Activated CD4-positive, alpha-beta T cell treated with anti-CD3 and anti-CD28 coated beads for 24 hours (primary cell): Measurements from ENCODE around the gene SPOCK1.
"Not testable (repeated sequence)": the region's sequence is repeated elsewhere in the genome, so short reads cannot be mapped to it uniquely, and the experiment has no call there.

Experiments used
- DNase-seq, 2 donors: peaks; one replicate each; pipeline ENCODE4 v3.0.0-alpha.2; 2020; ENCODE audit warnings: low read depth in 2 of 2

Gene SPOCK1

DNA sequence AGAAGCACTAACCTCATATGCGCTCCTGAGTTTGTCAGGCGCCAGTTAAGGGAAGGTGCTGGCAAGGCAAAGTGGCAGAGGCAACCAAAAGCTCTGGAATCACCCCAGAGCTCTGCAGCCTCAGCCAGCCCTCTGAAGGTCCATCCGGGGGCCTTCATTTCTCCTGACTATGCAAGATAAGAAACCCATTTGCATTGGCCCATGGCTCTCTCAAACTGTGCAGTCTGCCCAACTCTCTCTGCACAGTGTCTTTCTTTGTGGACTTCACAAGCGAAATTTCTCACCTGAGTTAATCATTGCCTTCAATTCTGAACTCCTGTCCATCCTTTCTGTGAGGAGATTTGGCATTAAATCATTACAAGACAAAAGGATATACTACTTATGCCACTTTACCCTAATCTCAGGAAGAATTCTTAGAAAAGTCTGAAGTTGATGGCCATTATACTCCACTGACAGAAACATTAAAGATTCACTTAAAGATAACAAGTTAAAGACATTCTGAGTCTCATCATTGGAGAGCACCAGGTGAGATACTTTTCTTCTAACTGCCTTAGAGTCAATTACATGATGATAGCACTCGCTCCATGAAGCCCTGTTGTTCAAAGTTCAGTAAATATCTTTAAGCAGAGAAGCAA lies 235.6 kb downstream of the SPOCK1 start:
- no peak for DNase-seq

DNA sequence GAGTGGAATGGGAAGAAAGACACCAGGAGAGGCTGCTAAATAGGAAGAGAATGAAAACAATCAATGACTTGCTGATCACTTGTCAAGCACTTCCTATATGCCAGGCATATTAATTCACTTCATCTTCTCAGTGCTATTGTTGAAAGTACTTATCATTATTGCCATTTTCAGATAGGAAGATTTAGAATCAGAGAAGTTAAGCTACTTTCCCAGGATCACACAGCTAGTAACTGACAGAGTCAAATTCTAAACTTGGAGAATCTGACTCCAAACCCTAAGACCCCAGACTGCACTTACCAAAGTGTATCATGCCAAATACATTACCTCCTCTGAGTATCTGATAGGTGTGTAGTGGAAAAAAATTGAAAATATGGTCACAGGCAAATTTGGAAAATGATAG lies 236.3 kb downstream of the SPOCK1 start:
- no peak for DNase-seq

DNA sequence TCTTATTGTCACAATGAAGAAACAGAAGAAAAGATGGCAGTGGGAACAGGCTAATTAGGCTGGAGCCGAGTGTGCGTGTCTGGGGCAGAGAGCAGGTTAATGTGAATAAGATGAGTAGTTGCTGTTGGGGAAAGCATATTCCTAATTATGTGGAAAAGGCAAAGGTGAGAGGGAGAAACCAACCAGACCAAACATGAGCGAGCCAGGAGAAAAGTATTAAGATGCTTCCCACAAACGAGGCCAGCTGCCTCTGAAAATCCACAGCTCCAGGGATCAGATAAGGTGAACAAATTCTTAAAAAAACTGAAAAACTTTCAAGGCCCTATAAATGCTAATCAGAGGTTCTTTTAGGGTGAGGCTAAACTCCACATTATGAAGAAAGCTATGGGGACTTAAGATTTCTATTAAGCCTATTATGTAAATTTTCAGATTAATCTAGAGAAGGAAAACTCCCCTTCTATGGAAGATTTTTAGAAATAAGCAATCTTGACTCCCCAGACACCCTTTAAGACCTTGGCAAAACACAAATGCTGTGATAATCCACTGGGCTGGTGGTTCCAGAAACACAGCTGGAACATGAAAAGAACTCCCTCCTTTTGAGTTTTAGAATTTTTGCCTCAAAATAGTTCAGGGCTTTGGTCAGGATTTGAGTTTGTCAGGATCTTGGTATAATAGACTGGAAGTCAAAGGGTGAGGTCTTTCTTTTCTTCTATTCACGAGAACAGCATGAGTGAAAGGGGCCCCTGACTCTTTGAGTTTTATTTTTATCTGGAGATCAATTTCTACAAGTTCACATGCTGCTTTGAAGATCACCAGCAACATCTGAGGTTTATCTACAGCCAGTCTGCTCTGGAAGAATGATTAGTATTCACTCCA lies 238.1 kb downstream of the SPOCK1 start:
- no peak for DNase-seq

DNA sequence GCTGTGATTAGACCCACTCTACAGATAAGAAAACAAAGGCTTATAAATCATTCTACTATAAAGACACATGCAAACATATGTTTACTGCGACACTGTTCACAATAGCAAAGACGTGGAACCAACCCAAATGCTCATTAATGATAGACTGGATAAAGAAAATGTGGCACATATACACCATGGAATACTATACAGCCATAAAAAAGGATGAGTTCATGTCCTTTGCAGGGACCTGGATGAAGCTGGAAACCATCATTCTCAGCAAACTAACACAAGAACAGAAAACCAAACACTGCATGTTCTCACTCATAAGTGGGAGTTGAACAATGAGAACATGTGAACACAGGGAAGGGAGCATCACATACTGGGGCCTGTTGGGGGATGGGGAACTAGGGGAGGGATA lies 240.0 kb downstream of the SPOCK1 start:
- DNase-seq: not testable (repeated sequence)

DNA sequence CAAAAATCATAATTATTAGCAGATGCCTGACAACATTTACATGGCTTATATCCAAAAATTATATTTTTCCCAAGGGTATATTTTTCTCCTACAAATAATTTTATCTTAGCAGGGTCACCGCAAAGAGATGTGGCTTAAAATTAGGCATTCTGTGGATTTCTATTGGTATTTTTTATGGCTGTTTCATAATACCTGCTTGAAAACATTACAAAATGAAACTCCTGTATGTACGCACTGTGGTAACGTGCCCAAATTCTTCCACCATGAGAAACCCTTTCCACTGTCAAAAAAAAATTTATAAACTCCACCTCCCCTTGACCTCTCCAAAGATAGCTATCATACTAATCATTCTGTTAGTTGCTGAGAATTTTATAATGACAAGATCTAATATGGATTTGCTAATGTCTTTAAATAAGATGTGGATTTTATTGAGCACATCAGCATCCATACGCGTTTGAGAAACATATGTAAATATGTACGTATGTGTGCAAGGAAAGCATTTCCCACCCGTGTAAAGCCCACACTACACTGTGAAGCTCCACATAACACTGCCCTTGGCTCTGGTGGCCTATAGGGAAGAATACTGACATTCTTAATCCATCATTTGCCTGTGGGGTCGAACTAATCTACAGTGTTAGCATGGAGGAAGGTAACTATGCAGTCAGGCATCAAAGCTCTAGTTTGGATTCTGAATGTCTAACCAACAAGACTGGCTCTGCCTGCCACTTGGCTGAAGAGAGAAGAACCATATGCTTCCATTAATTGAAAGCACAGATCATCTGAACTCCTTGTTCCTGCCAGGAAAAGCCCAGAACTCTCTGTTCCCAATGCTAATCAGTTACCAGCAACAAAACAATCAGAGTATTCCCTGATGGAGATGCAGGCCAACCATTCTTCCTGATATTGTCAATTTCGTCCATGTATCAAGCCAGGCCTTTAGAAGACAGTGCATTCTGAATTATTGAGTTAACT lies 244.7 kb downstream of the SPOCK1 start:
- no peak for DNase-seq

DNA sequence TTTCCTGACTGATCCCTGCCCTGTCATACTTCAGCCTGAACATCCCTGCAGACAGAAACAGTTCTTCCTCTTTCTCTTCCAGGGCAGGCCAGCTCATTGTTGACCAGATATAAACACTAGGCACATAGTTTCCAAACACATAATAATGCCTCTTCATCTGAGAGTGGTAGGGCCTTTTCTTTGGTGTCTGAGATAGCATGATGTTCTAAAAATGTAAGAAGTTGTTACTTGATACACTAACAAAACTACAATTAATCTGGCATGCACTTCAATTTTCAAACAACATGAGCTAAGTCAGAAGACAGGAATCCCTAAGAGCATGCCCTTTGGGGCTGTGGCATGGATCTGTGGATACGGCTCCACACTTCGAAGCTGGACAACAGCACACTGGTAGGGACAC lies 246.6 kb downstream of the SPOCK1 start:
- no peak for DNase-seq

DNA sequence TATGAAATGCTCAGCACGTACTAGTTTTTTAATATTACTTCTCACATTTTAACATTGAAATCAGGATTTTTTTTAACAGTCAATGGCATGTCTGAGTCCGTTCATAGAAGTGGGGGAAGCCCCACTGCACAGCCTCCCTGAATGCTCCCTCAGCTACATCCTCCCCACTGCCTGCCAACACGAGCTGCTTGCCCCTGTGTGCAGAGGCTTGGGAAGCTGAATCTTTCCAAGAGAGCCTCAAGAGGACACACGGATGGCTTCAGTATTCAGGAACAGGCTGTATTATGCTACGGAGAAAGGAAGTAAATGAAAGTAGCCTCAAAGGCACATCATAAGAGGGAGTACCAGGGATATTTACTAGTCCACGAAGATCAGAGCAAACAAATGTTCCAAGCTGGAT lies 248.7 kb downstream of the SPOCK1 start:
- DNase-seq: no peak

DNA sequence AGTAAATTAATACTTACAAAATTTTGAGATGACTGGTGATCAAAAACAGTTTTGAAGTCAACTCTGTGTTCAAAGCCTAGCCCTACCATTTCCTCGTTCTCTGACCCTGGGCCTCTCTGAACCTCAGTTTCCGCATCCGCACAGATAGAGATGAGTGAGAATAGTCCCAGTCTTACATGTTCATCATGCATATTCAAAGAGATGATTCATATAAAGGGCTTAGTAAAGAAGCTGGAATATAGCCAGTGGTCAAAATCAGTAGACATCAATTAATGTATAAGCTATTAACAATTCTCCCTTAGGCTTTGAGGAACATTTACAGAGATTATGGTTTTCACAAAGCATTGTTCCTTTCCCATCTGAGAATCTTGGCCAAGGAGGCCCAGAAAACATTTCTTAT lies 250.6 kb downstream of the SPOCK1 start:
- no peak for DNase-seq

DNA sequence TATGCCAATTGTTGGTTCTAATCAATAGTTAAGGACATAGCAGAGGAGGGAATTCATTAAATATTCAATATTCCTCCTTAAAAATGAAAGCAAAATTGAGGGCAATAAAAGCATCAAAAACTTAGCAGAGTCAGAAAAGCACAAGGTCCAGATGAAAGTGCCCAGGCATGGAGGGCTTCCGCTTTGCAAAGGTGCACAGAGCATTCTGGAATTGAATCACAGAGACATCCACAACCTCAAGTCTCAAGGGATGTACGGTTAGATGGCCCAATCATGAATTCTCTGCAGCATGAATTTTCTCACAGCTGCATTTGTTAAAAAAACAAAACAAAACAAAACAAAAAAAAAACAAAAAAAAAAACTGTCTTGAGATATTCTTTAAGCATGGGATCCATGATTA lies 253.7 kb downstream of the SPOCK1 start:
- DNase-seq: no peak

DNA sequence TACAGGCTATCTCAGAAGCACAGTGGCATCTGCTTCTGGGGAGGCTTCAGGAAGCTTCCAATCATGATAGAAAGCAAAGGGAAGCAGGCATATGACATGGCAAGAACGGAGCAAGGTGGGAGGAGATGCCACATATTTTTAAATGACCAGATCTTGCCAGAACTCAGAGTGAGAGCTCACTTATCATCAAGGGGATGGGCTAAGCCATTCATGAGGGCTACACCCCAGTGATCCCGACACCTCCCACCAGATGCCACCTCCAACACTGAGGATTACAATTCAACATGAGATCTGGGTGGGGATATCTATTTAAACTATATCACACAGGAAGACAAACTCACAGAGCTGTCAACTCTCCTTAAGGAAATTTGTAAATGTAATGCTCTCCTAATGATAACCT lies 258.8 kb downstream of the SPOCK1 start:
- DNase-seq: no peak

DNA sequence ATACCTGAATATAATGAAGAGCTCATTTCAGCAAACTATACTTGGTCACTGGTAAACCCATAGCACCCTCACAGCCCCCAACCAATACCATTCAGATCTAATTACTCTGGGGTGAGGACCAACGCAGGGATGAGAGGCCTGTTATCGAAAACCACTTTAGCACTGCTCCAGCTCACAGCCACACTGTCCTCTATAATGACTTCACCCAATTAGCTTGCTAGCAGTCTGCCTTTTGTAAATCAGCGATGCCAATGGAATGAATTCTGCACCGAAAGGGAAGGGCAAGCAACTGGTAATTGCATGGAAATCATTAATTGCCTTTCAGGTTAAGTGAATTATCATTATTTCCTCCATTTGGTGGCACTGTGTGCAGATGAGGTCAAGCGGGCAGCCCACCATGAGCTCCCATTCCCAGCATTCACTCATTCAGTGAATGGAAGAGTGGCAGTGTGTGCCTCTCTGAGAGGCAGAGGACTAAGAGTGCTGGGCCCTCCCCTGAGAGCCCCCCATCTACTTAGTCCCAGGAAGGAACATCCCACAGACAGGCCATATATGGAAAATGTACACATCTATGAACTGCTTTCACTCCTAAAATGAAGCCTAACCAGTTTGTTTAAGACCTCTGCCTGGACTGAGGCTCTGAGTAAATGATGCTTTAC lies 262.1 kb downstream of the SPOCK1 start:
- DNase-seq: no peak

DNA sequence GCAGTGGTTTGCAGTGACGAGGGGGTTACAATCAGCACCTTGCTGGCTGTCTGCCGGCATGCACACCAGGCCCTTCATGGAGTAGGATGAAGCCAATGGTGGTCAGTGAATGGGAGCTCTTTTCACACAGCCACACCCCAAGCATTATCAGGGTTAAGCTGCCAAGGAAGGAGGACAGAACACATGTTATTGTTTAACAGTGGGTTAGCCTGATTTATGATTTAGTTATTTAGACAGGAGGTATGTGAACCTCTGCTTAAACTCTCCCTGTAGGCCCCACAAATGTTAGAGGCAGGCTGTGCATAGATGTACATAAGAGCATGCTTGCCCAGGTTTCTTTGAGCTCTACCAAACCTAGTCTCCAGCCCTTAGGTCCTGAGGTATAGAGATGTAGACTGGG lies 262.9 kb downstream of the SPOCK1 start:
- DNase-seq: no peak

DNA sequence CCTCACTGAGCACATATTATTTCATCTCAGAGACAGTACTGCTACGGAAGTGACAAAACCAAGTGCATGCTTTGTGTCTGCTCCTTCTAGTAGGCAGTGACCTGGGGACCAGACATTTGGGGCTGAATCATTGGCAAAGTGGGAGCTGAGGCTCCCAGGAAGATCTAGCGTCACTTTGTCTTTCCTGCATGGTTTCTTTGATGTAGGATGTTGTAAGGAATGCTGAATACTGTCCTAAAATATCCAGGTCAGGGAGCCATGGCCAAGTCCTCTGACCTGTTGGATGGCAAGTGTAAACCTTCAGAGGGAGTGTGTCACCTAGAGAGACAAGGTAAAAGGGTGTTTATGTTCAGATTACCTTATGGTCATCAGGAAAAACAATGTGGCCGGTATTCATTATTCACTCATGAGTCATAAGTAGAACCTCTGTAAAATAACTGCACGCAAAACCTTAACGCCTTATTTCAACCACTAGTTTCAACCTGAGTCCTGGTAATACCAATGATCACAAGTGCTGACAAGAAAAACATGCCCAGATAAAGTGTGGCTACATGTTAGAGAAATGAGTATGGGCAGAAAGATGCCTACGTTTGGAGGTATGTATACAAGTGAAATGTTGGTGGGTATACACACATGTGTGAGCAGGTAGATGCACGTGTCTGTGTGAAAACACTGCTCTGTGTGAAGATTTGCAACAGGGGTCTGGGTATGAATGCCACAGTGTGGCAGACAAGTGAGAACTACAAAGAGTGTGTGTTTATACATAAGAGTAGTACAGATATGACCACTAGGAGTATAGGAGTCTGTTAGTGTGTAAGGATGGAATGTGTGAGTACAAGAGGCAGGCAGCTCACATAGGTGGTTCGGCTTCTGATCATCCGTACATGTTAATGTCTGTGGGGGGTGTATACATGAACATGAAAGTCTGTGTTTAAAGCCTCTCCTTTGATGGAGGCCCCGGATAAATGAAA lies 263.9 kb downstream of the SPOCK1 start:
- no peak for DNase-seq

DNA sequence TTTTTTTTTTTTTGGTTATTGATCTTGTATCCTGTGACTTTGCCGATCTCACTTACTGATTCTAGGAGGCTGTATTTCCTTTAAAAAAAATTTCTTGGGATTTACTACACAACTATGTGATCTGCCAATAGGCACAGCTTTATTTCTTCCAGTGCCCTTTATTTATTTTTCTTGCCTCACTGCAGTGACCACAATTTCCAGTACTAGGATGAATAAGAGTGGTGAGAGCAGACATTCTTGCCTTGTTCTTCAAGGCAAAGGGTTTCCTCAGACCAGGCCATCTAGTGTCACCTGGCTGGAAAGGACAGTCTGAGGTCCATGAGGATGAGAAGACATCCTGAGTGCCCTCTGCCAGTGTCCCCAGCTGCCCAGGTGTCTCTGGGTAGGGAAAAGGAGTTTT lies 265.4 kb downstream of the SPOCK1 start:
- DNase-seq: no peak

DNA sequence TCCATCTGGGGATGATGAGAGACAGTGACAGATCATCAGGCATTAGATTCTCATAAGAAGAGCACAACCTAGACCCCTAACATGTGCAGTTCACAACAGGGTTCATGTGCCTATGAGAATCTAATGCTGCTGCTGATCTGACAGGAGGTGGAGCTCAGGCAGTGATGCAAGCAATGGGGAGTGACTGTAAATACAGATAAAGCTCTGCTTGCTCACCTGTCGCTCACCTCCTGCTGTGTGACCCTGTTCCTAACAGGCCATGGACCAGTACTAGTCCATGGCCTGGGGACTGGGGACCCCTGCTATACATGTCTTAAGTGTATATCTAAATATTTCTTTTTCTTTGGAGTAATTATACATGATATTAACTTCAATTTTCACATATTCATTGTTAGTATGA lies 265.8 kb downstream of the SPOCK1 start:
- DNase-seq: not testable (repeated sequence)

DNA sequence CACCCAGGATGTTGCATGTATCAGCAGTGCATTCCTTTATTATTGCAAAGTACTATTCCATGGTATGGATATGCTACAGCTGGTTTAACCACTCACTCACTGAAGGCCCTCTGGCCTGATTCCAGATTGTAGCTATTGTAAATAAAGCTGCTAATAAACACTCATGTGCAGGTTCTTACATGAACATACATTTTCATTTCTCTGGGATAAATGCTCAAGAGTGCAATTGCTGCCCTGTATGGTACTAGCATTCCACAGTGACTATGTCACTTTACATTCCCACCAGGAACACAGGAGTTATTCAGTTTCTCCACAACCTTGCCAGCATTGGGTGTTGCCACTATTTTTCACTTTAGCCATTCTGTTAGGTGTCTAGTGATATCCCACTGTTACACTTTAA lies 267.6 kb downstream of the SPOCK1 start:
- no peak for DNase-seq

DNA sequence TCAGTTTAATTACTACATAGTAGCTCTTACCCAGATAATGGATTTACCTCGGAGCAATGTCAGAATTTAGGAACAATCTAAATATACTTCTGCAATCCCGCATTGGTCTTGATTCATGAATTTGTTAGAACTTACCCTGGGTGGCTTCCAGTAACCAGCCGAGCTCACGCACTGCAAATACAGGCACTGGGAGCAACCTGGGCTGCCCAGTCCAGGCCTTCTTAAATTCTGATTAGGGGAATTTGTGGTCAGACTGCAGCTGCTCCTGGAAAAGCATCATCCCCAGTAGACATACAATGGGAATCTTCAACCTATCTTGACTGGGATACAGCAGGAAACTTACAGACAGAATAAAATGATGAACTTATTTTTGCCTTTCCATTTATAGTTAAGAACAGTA lies 270.3 kb downstream of the SPOCK1 start:
- DNase-seq: no peak

DNA sequence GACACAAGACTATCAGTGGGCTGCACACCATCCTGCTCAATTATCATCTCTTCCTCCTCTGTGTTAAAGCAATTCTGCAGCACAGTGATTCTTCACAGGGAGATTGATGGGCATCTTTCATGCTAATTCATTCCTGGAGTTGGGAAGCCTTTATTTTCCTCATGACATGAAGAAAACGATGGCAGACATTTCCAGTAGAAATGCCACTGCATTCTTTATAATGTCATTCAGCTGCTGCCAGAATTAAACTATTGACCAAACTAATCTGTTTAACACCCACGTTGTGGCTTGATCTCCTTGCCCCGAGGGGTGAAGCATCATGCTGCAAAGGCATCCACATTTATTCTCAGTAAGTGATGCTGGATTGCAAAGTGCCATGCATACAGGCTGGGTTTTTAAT lies 273.0 kb downstream of the SPOCK1 start:
- DNase-seq: no peak

DNA sequence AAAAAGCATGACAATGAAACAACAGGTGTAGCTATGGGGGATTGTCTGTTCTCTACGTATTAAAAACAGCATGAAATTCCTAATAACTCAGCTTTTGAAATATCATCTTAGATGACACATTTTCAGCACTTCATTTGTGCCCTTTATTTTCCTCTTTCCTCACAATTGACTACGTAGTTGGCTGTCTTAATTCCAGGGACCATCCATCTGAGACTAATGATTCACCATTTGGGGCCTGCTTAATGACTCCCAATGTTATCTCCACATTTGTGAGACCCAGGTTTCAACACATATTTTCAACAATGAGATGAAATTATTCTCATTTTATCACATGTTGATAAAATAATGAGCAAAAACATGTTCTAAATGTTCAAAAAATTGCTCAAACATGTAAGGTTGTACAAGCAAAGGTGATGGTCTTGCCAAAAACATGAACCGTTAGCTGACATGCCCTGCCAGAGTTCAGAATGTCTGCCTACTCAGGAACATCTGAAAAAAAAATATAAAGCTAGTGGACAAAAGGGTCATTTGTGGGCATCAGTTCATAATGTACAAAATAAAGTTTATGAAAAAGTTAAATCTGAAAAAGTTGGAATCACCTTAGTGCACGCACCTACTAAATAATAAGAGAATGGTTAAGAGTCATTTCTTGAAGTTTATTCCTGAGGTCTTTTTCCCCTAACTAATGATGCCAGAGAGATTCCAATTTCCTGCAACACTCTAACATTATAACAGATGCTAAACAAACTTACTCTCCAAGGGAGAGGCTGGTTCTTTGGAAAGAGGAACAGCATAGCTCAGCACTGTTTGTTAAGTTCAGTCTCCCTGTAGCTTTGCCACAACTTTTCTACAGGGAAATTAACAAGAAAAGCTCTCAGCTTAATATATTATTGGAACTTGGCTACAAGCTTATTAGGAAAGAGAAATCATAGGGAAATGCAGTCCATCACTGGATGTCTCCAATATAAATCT lies 275.5 kb downstream of the SPOCK1 start:
- DNase-seq: no peak
